Smooth muscle cell (in vitro differentiated cells): ENCODE results near the gene ATOH1. TPM values are rescaled to one million over a fixed set of nuclear protein-coding genes. Genes with fewer than 3 reads are reported as not detected.

Experiments
- DNase-seq: peaks from one replicate; lab custom pipeline; 2025; ENCODE audit not compliant: unreplicated experiment; lab: John Stamatoyannopoulos, UW
- H2AFZ ChIP-seq: fragments of 200-600 bp; sonication (generic); 2 replicates; pipeline ENCODE4 v1.6.0; 2016; ENCODE audit warnings: antibody characterized with exemption, low read depth, mild to moderate bottlenecking
- H3F3A ChIP-seq: fragments of 200-600 bp; sonication (generic); 2 replicates; pipeline ENCODE4 v1.6.0; 2017; ENCODE audit warnings: antibody characterized with exemption, low read depth
- H3K27ac ChIP-seq: fragments of 200-600 bp; sonication (generic); 2 replicates; pipeline ENCODE4 v1.5.1; 2016; ENCODE audit warnings: low read depth, mild to moderate bottlenecking
- H3K27me3 ChIP-seq: fragments of 200-600 bp; sonication (generic); 2 replicates; pipeline ENCODE4 v1.6.1; 2016; ENCODE audit warnings: low read depth, mild to moderate bottlenecking
- H3K36me3 ChIP-seq: fragments of 200-600 bp; sonication (generic); 2 replicates; pipeline ENCODE4 v1.5.1; 2016; ENCODE audit warnings: low read depth
- H3K4me1 ChIP-seq: fragments of 200-600 bp; sonication (generic); 2 replicates; pipeline ENCODE4 v1.5.1; 2016; ENCODE audit warnings: low read depth
- H3K4me2 ChIP-seq: fragments of 200-600 bp; sonication (generic); 2 replicates; pipeline ENCODE4 v1.6.0; 2016; ENCODE audit warnings: mild to moderate bottlenecking
- H3K4me3 ChIP-seq: fragments of 200-600 bp; sonication (generic); 2 replicates; pipeline ENCODE4 v1.5.1; 2016; ENCODE audit warnings: mild to moderate bottlenecking
- H3K79me2 ChIP-seq: fragments of 200-600 bp; sonication (generic); 2 replicates; pipeline ENCODE4 v1.6.0; 2016; ENCODE audit warnings: low read depth, mild to moderate bottlenecking
- H3K9ac ChIP-seq: fragments of 200-600 bp; sonication (generic); 2 replicates; pipeline ENCODE4 v1.6.0; 2016; ENCODE audit warnings: low read depth
- H3K9me3 ChIP-seq: fragments of 200-600 bp; sonication (generic); replicated peaks from 2 replicates; pipeline ENCODE4 v1.5.1; 2016; ENCODE audit warnings: low read depth
- H4K20me1 ChIP-seq: fragments of 200-600 bp; sonication (generic); 2 replicates; pipeline ENCODE4 v1.6.0; 2016; ENCODE audit warnings: low read depth
- CTCF ChIP-seq: fragments of 200-600 bp; sonication (generic); IDR thresholded peaks from 2 replicates; pipeline ENCODE4 v1.5.1; 2017; ENCODE audit warnings: borderline replicate concordance, mild to moderate bottlenecking, antibody characterized with exemption; ENCODE audit not compliant: insufficient read depth, poor library complexity, severe bottlenecking
- WGBS: methylation state at CpG from one replicate; pipeline ENCODE4 v1.1.7; 2016; ENCODE audit warnings: low lambda C conversion rate; 5-methylcytosine and 5-hydroxymethylcytosine counted together
- polyA plus RNA-seq: library from polyadenylated mRNA; unstranded; fragments of >200 nt; fragmentation: Nextera tagmentation; extraction: Ambion mirVana; gene quantifications from 2 replicates; pipeline ENCODE4 v1.2.1, GENCODE V29; 2016
- total RNA-seq: library from RNA; depleted of rRNA; stranded (reverse); fragments of >200 nt; gene quantifications from 2 replicates; pipeline ENCODE4 v1.2.3, GENCODE V29; 2014

Gene ATOH1
- total and polyA plus RNA-seq, 2 experiments from 2014 or later, result not detected

- Histone ChIP-seq H3K4me1 (no peaks in the 10 kb centered on the region), H3F3A (no peaks in the 10 kb centered on the region), H2AFZ (no peak overlapping the region), H3K4me2 (no peak overlapping the region), H3K79me2 (no peaks in the 10 kb centered on the region), H3K9ac (no peak overlapping the region), H4K20me1 (no peaks in the 10 kb centered on the region), H3K9me3 (no peaks in the 10 kb centered on the region), H3K4me3 (no peak overlapping the region), H3K27ac (no peak overlapping the region), H3K27me3 (peaks cover 26% of the 10 kb centered on the region), H3K36me3 (no peaks in the 10 kb centered on the region)
- DNase-seq, result no peak
- no peak for TF ChIP-seq CTCF
- WGBS, result 78% methylated on average over 3 of the region's 3 CpGs
These were observed 14.4 kb upstream of the ATOH1 start for GRCh38 chr4:93814141-93814540.

GRCh38 chr4:93814722-93815121, 13.8 kb upstream of the ATOH1 start:
- Histone ChIP-seq H3K4me1 (no peaks in the 10 kb centered on the region), H3K9me3 (no peaks in the 10 kb centered on the region), H3K4me3 (no peak overlapping the region), H3K27ac (no peak overlapping the region), H3K36me3 (no peaks in the 10 kb centered on the region), H3K27me3 (peaks cover 29% of the 10 kb centered on the region), H3K9ac (no peak overlapping the region), H3K79me2 (no peaks in the 10 kb centered on the region), H3K4me2 (no peak overlapping the region), H2AFZ (no peak overlapping the region), H3F3A (no peaks in the 10 kb centered on the region), H4K20me1 (no peaks in the 10 kb centered on the region)
- WGBS, result 70% methylated on average over 4 of the region's 4 CpGs
- no peak for TF ChIP-seq CTCF
- no peak for DNase-seq

GRCh38 chr4:93825551-93826216, 2.9 kb upstream of the ATOH1 start:
- no peak overlapping the region for H2AFZ ChIP-seq
- H3K4me1 ChIP-seq, result peaks cover 18% of the 10 kb centered on the region
- H3K4me3 ChIP-seq, result no peak overlapping the region
- DNase-seq, result no peak
- no peaks in the 10 kb centered on the region for H3F3A ChIP-seq
- no peaks in the 10 kb centered on the region for H3K79me2 ChIP-seq
- 35% methylated on average over 4 of the region's 4 CpGs for WGBS
- no peak for TF ChIP-seq CTCF
- H3K4me2 ChIP-seq, result no peak overlapping the region
- H3K36me3 ChIP-seq, result no peaks in the 10 kb centered on the region
- no peak overlapping the region for H3K9ac ChIP-seq
- H3K27me3 ChIP-seq, result peaks cover 89% of the 10 kb centered on the region
- no peaks in the 10 kb centered on the region for H3K9me3 ChIP-seq
- no peaks in the 10 kb centered on the region for H4K20me1 ChIP-seq
- H3K27ac ChIP-seq, result no peak overlapping the region
